GM21528 (cell line): Measurements from ENCODE around the gene TMEM114.

Experiments
- ATAC-seq: cut with Tn5 transposase; IDR thresholded peaks from one replicate; pipeline ENCODE4 v1.9.1; 2021; ENCODE audit warnings: mild to moderate bottlenecking, moderate library complexity; ENCODE audit not compliant: unreplicated experiment, low FRiP score

The TMEM114 gene

GRCh38 chr16:8611886-8612600, 21.7 kb upstream of the TMEM114 start:
- ATAC-seq = no peak

- no peak for ATAC-seq
These were observed 20.8 kb upstream of the TMEM114 start for GRCh38 chr16:8611122-8611521.

- ATAC-seq = no peak
These were observed 16.9 kb upstream of the TMEM114 start for GRCh38 chr16:8607214-8607613.

- no peak for ATAC-seq
These were observed 15.2 kb upstream of the TMEM114 start for GRCh38 chr16:8605554-8605953.

GRCh38 chr16:8600144-8600775, 9.9 kb upstream of the TMEM114 start:
- no peak for ATAC-seq

GRCh38 chr16:8596581-8596980, 6.3 kb upstream of the TMEM114 start:
- no peak for ATAC-seq

GRCh38 chr16:8595783-8596182, 5.5 kb upstream of the TMEM114 start:
- no peak for ATAC-seq

- no peak for ATAC-seq
These were observed 3.9 kb upstream of the TMEM114 start for GRCh38 chr16:8594149-8594666.

- no peak for ATAC-seq
These were observed 1.1 kb upstream of the TMEM114 start for GRCh38 chr16:8591451-8591850.

GRCh38 chr16:8590811-8591210, 500 bp upstream of the TMEM114 start:
- no peak for ATAC-seq

- no peak for ATAC-seq
These were observed 1.0 kb downstream of the TMEM114 start for GRCh38 chr16:8589057-8589899.

- no peak for ATAC-seq
These were observed 1.6 kb downstream of the TMEM114 start for GRCh38 chr16:8588682-8589056.

- no peak for ATAC-seq
These were observed 3.2 kb downstream of the TMEM114 start for GRCh38 chr16:8587065-8587464.

- no peak for ATAC-seq
These were observed 4.5 kb downstream of the TMEM114 start for GRCh38 chr16:8585857-8586256.

- ATAC-seq = no peak
These were observed 5.3 kb downstream of the TMEM114 start for GRCh38 chr16:8585041-8585440.

- no peak for ATAC-seq
These were observed 6.6 kb downstream of the TMEM114 start for GRCh38 chr16:8583732-8584131.

GRCh38 chr16:8583199-8583598, 7.1 kb downstream of the TMEM114 start:
- no peak for ATAC-seq

- ATAC-seq = no peak
These were observed 8.3 kb downstream of the TMEM114 start for GRCh38 chr16:8581831-8582580.

- ATAC-seq = no peak
These were observed 10.8 kb downstream of the TMEM114 start for GRCh38 chr16:8579559-8579958.

- no peak for ATAC-seq
These were observed 12.5 kb downstream of the TMEM114 start for GRCh38 chr16:8577678-8578304.
